Neuronal stem cell (in vitro differentiated cells): ENCODE measurements around the gene CABP1.
"Not testable (repeated sequence)": the region's sequence is repeated elsewhere in the genome, so short reads cannot be mapped to it uniquely, and the experiment has no call there.

Experiments
- DNase-seq: peaks from one replicate; pipeline ENCODE4 v3.0.0-alpha.2; 2013; ENCODE audit warnings: low spot score
- H2AFZ ChIP-seq: one replicate; pipeline ENCODE4 v1.6.1; 2013; ENCODE audit warnings: mild to moderate bottlenecking, low read length, inconsistent platforms
- H2AK5ac ChIP-seq: 2 replicates; pipeline ENCODE4 v1.6.1; 2013; ENCODE audit warnings: low read depth, mild to moderate bottlenecking, inconsistent platforms, low read length, moderate library complexity, mixed read lengths
- H2BK120ac ChIP-seq: 2 replicates; pipeline ENCODE4 v1.6.1; 2013; ENCODE audit warnings: low read depth, mild to moderate bottlenecking, inconsistent platforms, low read length, moderate library complexity, mixed read lengths
- H2BK12ac ChIP-seq: one replicate; pipeline ENCODE4 v1.6.1; 2013; ENCODE audit warnings: low read length, inconsistent platforms
- H2BK15ac ChIP-seq: 2 replicates; pipeline ENCODE4 v1.6.1; 2013; ENCODE audit warnings: mild to moderate bottlenecking, low read length, inconsistent platforms, mixed read lengths
- H2BK5ac ChIP-seq: one replicate; pipeline ENCODE4 v1.6.1; 2013; ENCODE audit warnings: inconsistent platforms, mild to moderate bottlenecking, low read length, moderate library complexity
- H3K14ac ChIP-seq: one replicate; pipeline ENCODE4 v1.6.1; 2013; ENCODE audit warnings: low read length, inconsistent platforms
- H3K18ac ChIP-seq: 2 replicates; pipeline ENCODE4 v1.6.1; 2013; ENCODE audit warnings: low read length, inconsistent platforms
- H3K23ac ChIP-seq: 2 replicates; pipeline ENCODE4 v1.6.1; 2013; ENCODE audit warnings: low read depth, mild to moderate bottlenecking, mixed read lengths, low read length, inconsistent platforms; ENCODE audit not compliant: poor library complexity
- H3K27ac ChIP-seq: replicated peaks from 3 replicates; pipeline ENCODE4 v1.5.1; 2013; ENCODE audit warnings: low read length, inconsistent platforms
- H3K27me3 ChIP-seq, 3 experiments: 2 replicates each; pipeline ENCODE4 v1.6.1; 2013; ENCODE audit warnings: low read length in 3 of 3, mild to moderate bottlenecking in 2 of 3, inconsistent platforms in 1 of 3, low read depth in 1 of 3, mixed read lengths in 1 of 3, moderate library complexity in 1 of 3; ENCODE audit not compliant: control insufficient read depth in 3 of 3, insufficient read depth in 3 of 3
- H3K36me3 ChIP-seq, 2 donors: replicated peaks in 1 of 2; 2 replicates each; pipeline ENCODE4 v1.6.1; 2013; ENCODE audit warnings: low read length in 2 of 2; ENCODE audit not compliant: control insufficient read depth in 2 of 2, insufficient read depth in 2 of 2
- H3K4ac ChIP-seq: 2 replicates; pipeline ENCODE4 v1.6.1; 2013; ENCODE audit warnings: inconsistent platforms, mild to moderate bottlenecking, low read length, moderate library complexity
- H3K4me1 ChIP-seq, 2 donors: 1 replicate in 1 of 2; 2 replicates in 1 of 2; pipeline ENCODE4 v1.6.1; 2013; ENCODE audit warnings: low read length in 2 of 2, low read depth in 1 of 2; ENCODE audit not compliant: control insufficient read depth in 2 of 2, insufficient read depth in 1 of 2
- H3K4me2 ChIP-seq: one replicate; pipeline ENCODE4 v1.6.1; 2013; ENCODE audit warnings: mild to moderate bottlenecking, low read length, inconsistent platforms; ENCODE audit not compliant: insufficient read depth, poor library complexity, severe bottlenecking
- H3K4me3 ChIP-seq, 2 donors: 2 replicates each; pipeline ENCODE4 v1.5.1; 2013; ENCODE audit warnings: low read length in 2 of 2, mild to moderate bottlenecking in 2 of 2, inconsistent platforms in 1 of 2, moderate library complexity in 1 of 2
- H3K79me1 ChIP-seq: one replicate; pipeline ENCODE4 v1.6.1; 2013; ENCODE audit warnings: low read depth, mild to moderate bottlenecking, inconsistent platforms, low read length, moderate library complexity
- H3K9ac ChIP-seq: one replicate; pipeline ENCODE4 v1.6.1; 2013; ENCODE audit warnings: mild to moderate bottlenecking, low read depth, low read length, inconsistent platforms; ENCODE audit not compliant: poor library complexity
- H3K9me3 ChIP-seq, 2 donors: replicated peaks in 1 of 2; 2 replicates each; pipeline versions ENCODE3 to v1.6.1; 2013; ENCODE audit warnings: low read length in 2 of 2, mild to moderate bottlenecking in 2 of 2, inconsistent platforms in 1 of 2, low read depth in 1 of 2, mixed read lengths in 1 of 2, moderate library complexity in 1 of 2; ENCODE audit not compliant: control insufficient read depth in 2 of 2, insufficient read depth in 1 of 2
- H4K8ac ChIP-seq: one replicate; pipeline ENCODE4 v1.6.1; 2013; ENCODE audit warnings: low read depth, mild to moderate bottlenecking, inconsistent platforms, low read length, moderate library complexity
- H4K91ac ChIP-seq: one replicate; pipeline ENCODE4 v1.6.1; 2013; ENCODE audit warnings: low read length, low read depth, mild to moderate bottlenecking, inconsistent platforms; ENCODE audit not compliant: poor library complexity
- WGBS, 2 donors: extraction: QIAGEN DNeasy Blood & Tissue Kit; methylation state at CpG; one replicate each; pipeline ENCODE4 v1.1.7; 2013; ENCODE audit warnings: missing lambda C conversion rate in 2 of 2, mixed read lengths in 1 of 2; ENCODE audit not compliant: insufficient read length in 2 of 2, insufficient replicate concordance in 1 of 2; ENCODE audit errors: extremely low coverage in 2 of 2; 5-methylcytosine and 5-hydroxymethylcytosine counted together

CABP1 gene

GRCh38 chr12:120602416-120602815 lies 38.0 kb upstream of the CABP1 start:
- H2BK12ac ChIP-seq, H3K9ac ChIP-seq, H3K23ac ChIP-seq, DNase-seq, H2AFZ ChIP-seq, H2BK15ac ChIP-seq, H3K9me3 ChIP-seq, H2BK120ac ChIP-seq, H3K4me3 ChIP-seq, H3K36me3 ChIP-seq, H2AK5ac ChIP-seq, H4K91ac ChIP-seq, H3K4me2 ChIP-seq, H4K8ac ChIP-seq, H3K18ac ChIP-seq, H3K79me1 ChIP-seq, H3K4ac ChIP-seq, H2BK5ac ChIP-seq, H3K14ac ChIP-seq, H3K27ac ChIP-seq: not testable (repeated sequence)
- no CpG with 5 or more reads among the region's 5 CpGs for WGBS, 2 donors
- Histone ChIP-seq H3K27me3 (peaks cover 0 to 29% (median 0%) of the 10 kb centered on the region in 3 experiments), H3K4me1 (peaks cover 2 to 13% of the 10 kb centered on the region in 2 donors)

- no peak overlapping the region for H2BK12ac ChIP-seq
- H4K91ac ChIP-seq = no peak overlapping the region
- H3K4me3 ChIP-seq = no peak overlapping the region
- H3K79me1 ChIP-seq = no peaks in the 10 kb centered on the region
- no peaks in the 10 kb centered on the region for H3K9me3 ChIP-seq
- no peak overlapping the region for H3K27ac ChIP-seq
- no peaks in the 10 kb centered on the region for H3K36me3 ChIP-seq
- H3K9ac ChIP-seq = no peak overlapping the region
- H3K27me3 ChIP-seq = peaks cover 0 to 27% (median 0%) of the 10 kb centered on the region in 3 experiments
- no peak overlapping the region for H2AFZ ChIP-seq
- H2BK5ac ChIP-seq = no peak overlapping the region
- no peak overlapping the region for H2AK5ac ChIP-seq
- no peak overlapping the region for H2BK120ac ChIP-seq
- no peak for DNase-seq
- no peak overlapping the region for H3K4me2 ChIP-seq
- H3K18ac ChIP-seq = no peak overlapping the region
- no CpG with 5 or more reads among the region's 4 CpGs for WGBS, 2 donors
- no peak overlapping the region for H4K8ac ChIP-seq
- H3K4me1 ChIP-seq = no peaks in the 10 kb centered on the region
- no peak overlapping the region for H3K23ac ChIP-seq
- H3K14ac ChIP-seq = no peak overlapping the region
- H3K4ac ChIP-seq = no peak overlapping the region
- H2BK15ac ChIP-seq = no peak overlapping the region
Measured at GRCh38 chr12:120610560-120610959, 29.9 kb upstream of the CABP1 start.

- not testable (repeated sequence) for DNase-seq, H4K91ac ChIP-seq, H2BK12ac ChIP-seq, H3K4ac ChIP-seq, H3K9ac ChIP-seq, H4K8ac ChIP-seq, H2BK120ac ChIP-seq, H2AFZ ChIP-seq, H3K4me2 ChIP-seq, H2BK15ac ChIP-seq, H3K23ac ChIP-seq, H3K4me3 ChIP-seq, H2BK5ac ChIP-seq, H3K18ac ChIP-seq, H3K4me1 ChIP-seq, H3K79me1 ChIP-seq, H3K27ac ChIP-seq, H2AK5ac ChIP-seq, H3K14ac ChIP-seq, H3K36me3 ChIP-seq, H3K9me3 ChIP-seq
- H3K27me3 ChIP-seq = peaks cover 0 to 25% (median 0%) of the 10 kb centered on the region in 3 experiments
- WGBS, 2 donors = no CpG with 5 or more reads among the region's 1 CpG
Measured at GRCh38 chr12:120611534-120611933, 28.9 kb upstream of the CABP1 start.

GRCh38 chr12:120614848-120615247 lies 25.6 kb upstream of the CABP1 start:
- no peak for DNase-seq

More at GRCh38 chr12:120614848-120615247, 25.6 kb upstream of the CABP1 start:
- Histone ChIP-seq H4K8ac (no peak overlapping the region), H3K4me2 (no peak overlapping the region), H3K36me3 (no peaks in the 10 kb centered on the region), H3K23ac (no peak overlapping the region), H3K4me3 (no peak overlapping the region), H3K27me3 (peaks cover 0 to 37% (median 0%) of the 10 kb centered on the region in 3 experiments), H2BK120ac (no peak overlapping the region), H4K91ac (no peak overlapping the region), H2BK15ac (no peak overlapping the region), H3K4ac (no peak overlapping the region), H2BK12ac (no peak overlapping the region), H2AFZ (no peak overlapping the region), H3K9ac (no peak overlapping the region), H3K79me1 (no peaks in the 10 kb centered on the region), H2AK5ac (no peak overlapping the region), H2BK5ac (no peak overlapping the region), H3K9me3 (no peaks in the 10 kb centered on the region), H3K4me1 (peaks cover 0 to 4% of the 10 kb centered on the region in 2 donors), H3K27ac (no peak overlapping the region), H3K18ac (no peak overlapping the region), H3K14ac (no peak overlapping the region)
